ENCODE results near the gene SPEF2.

SPEF2 gene

DNA sequence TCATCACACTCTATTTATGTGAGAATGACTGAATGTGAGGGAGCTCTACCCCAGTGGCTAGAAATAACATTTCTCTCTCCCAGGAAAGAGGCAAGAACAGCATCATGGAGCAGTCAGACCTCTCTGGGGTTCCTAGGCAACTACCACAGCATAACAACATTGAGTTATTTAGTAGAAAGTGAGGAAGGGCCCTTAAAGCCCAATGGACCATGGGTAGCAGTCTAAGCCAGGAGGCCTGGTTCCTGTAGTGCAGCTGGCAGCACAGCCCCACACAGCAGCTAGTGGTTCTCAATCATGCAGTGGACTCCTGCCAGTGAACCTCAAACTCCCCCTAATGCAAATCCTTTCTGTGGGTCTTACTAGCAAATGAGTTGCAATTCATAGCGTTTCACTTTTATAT is 55.3 kb downstream of the SPEF2 start:
- TF ChIP-seq, protein P1, sequence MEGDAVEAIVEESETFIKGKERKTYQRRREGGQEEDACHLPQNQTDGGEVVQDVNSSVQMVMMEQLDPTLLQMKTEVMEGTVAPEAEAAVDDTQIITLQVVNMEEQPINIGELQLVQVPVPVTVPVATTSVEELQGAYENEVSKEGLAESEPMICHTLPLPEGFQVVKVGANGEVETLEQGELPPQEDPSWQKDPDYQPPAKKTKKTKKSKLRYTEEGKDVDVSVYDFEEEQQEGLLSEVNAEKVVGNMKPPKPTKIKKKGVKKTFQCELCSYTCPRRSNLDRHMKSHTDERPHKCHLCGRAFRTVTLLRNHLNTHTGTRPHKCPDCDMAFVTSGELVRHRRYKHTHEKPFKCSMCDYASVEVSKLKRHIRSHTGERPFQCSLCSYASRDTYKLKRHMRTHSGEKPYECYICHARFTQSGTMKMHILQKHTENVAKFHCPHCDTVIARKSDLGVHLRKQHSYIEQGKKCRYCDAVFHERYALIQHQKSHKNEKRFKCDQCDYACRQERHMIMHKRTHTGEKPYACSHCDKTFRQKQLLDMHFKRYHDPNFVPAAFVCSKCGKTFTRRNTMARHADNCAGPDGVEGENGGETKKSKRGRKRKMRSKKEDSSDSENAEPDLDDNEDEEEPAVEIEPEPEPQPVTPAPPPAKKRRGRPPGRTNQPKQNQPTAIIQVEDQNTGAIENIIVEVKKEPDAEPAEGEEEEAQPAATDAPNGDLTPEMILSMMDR (IDR thresholded peaks at IDR 0.05; ENCODE audit: insufficient read depth, low read length, missing control alignments): no peak
- ChIA-PET POLR2A (no interaction called here), CTCF (interaction anchor here (1.0 to 1.1 kb wide), 2 partner anchors 22 to 106 kb away, joined by 3 read pairs; no protein-coding TSS in a partner anchor)
- no peak for DNase-seq (ENCODE audit: low read depth, low spot score)
- H3K4me3 ChIP-seq (ENCODE audit: low read depth, low read length): no peak overlapping the region

DNA sequence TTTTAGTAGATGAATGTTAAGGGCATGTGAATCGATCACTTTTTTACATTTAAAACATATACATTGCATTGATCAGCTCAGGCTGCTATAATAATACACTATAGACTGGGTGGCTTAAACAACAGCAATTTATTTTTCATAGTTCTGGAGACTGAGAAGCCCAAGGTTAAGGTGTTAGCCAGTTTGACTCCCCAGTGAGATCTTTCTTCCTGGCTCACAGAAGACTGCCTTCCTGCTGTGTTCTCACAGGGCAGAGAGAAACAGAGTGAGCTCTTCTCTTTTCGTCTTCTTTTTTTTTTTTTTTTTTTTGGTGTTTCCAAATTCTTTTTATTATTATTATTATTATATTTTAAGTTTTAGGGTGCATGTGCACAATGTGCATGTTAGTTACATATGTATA is 56.4 kb downstream of the SPEF2 start:
- DNase-seq (ENCODE audit: low read depth, low spot score): no peak
- TF ChIP-seq, protein P1 (IDR thresholded peaks at IDR 0.05; ENCODE audit: insufficient read depth, low read length, missing control alignments): no peak
- ChIA-PET POLR2A (no interaction called here), CTCF (interaction anchor here (1.1 kb wide), 1 partner anchor 105 kb away, joined by 3 read pairs; no protein-coding TSS in a partner anchor)
- no peak overlapping the region for H3K4me3 ChIP-seq (ENCODE audit: low read depth, low read length)

DNA sequence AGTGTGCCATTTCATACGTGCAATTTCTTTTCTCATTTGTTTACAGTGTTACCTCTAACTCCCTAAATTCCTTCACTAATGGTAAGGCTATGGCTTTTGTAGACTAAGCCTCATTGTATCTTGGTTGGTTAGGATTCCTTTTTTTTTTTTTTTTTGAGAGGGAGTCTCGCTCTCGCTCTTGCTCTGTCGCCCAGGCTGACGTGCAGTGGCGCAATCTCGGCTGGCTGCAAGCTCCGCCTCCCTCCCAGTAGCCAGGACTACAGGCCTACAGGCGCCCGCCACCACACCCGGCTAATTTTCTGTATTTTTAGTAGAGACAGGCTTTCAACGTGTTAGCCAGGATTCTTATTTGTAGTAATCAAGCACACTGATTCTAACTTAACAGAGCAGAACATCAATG is 57.7 kb downstream of the SPEF2 start:
- POLR2A ChIA-PET: no interaction called here
- CTCF ChIA-PET: no interaction called here
- H3K4me3 ChIP-seq (ENCODE audit: low read depth, low read length): no peak overlapping the region
- TF ChIP-seq, protein P1 (IDR thresholded peaks at IDR 0.05; ENCODE audit: insufficient read depth, low read length, missing control alignments): no peak
- no peak for DNase-seq (ENCODE audit: low read depth, low spot score)

DNA sequence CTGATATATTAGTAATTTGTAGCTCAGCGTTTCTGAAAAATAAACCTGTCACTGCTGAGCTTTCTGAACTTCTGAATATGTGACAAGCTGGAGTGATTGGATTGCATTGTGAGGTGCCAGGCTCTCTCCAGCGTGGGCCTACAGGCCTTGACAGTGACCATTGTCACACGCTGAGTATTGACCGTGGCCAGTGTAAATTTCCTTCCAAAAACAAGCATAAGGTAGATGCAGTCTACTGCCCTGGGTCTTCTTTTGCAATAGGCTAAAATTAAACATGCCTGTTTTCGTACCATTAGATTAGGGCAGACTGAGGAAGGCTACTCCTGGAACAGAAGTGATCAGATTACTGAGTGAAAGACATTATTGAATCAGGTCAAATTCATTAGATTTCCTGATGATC is 60.2 kb downstream of the SPEF2 start:
- H3K4me3 ChIP-seq (ENCODE audit: low read depth, low read length): no peak overlapping the region
- DNase-seq (ENCODE audit: low read depth, low spot score): no peak
- ChIA-PET CTCF (interaction anchor here (1.8 kb wide), 1 partner anchor 9 kb away, joined by 3 read pairs; no protein-coding TSS in a partner anchor), POLR2A (no interaction called here)
- TF ChIP-seq, protein P1 (IDR thresholded peaks at IDR 0.05; ENCODE audit: insufficient read depth, low read length, missing control alignments): no peak

DNA sequence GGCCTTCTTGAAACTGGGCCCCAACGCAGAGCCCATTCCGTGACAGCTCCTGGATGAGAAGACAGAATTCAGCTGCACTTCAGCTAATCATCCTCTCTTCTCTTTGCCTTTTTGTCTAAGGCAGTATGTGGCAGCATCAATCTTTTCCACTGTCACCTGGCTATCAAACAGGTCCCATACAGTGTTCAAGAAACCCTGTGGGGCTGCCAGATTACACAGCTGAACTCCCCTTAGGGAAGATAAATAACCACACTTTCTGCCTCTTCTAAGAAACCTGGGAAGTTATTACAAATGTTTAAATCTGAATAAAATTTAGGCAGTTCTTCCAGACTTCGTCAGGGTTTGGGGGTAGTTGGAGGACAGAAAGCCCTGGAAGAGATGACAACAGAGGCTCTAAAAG is 61.0 kb downstream of the SPEF2 start:
- ChIA-PET POLR2A (no interaction called here), CTCF (interaction anchor here (1.8 kb wide), 1 partner anchor 9 kb away, joined by 3 read pairs; no protein-coding TSS in a partner anchor)
- TF ChIP-seq, protein P1 (IDR thresholded peaks at IDR 0.05; ENCODE audit: insufficient read depth, low read length, missing control alignments): no peak
- no peak overlapping the region for H3K4me3 ChIP-seq (ENCODE audit: low read depth, low read length)
- no peak for DNase-seq (ENCODE audit: low read depth, low spot score)

DNA sequence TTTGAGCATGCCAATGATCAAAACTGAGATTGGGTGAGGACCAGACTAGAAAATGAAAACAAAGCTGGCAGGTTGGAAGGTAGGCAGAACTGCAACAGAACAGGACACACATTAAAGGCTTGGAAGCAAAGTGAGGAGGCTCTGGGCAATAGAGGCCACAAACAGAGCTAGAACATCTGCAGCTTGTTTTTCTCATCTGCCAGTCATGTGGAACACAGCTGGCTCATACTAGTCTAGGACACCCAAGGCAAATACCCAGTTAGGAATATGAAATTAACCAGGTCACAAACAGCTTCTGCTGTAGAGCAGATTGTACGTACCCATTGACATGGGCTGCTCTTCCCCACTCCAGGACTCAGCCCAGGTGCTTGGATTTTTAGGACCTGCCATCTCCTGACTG is 61.7 kb downstream of the SPEF2 start:
- no peak overlapping the region for H3K4me3 ChIP-seq (ENCODE audit: low read depth, low read length)
- CTCF ChIA-PET: interaction anchor here (1.4 kb wide), 1 partner anchor 246 kb away, joined by 3 read pairs; no protein-coding TSS in a partner anchor
- TF ChIP-seq, protein P1 (IDR thresholded peaks at IDR 0.05; ENCODE audit: insufficient read depth, low read length, missing control alignments): no peak
- POLR2A ChIA-PET: no interaction called here
- DNase-seq (ENCODE audit: low read depth, low spot score): no peak
